H9 (cell line): ENCODE measurements around the gene MYO1C. TPM values are rescaled to one million over a fixed set of nuclear protein-coding genes. Genes with fewer than 3 reads are reported as not detected.

Source experiments
- DNase-seq: peaks from one replicate; pipeline ENCODE4 v3.0.0-alpha.2; 2017
- H2AFZ ChIP-seq: one replicate; pipeline ENCODE4 v1.6.1; 2013; ENCODE audit warnings: mild to moderate bottlenecking, low read length, control low read depth, moderate library complexity
- H2AK5ac ChIP-seq: 2 replicates; pipeline ENCODE4 v1.6.1; 2013; ENCODE audit warnings: low read length, control low read depth, mixed read lengths; ENCODE audit not compliant: insufficient read length
- H2BK120ac ChIP-seq: one replicate; pipeline ENCODE4 v1.6.1; 2013; ENCODE audit warnings: low read depth, mild to moderate bottlenecking, low read length, control low read depth, inconsistent platforms; ENCODE audit not compliant: poor library complexity, severe bottlenecking
- H2BK12ac ChIP-seq: 2 replicates; pipeline ENCODE4 v1.6.1; 2013; ENCODE audit warnings: low read length, control low read depth, mixed read lengths, low read depth; ENCODE audit not compliant: insufficient read length
- H2BK15ac ChIP-seq: 2 replicates; pipeline ENCODE4 v1.6.1; 2013; ENCODE audit warnings: low read depth, low read length, control low read depth
- H2BK20ac ChIP-seq: one replicate; pipeline ENCODE4 v1.6.1; 2013; ENCODE audit warnings: low read depth, mild to moderate bottlenecking, low read length, control low read depth, inconsistent platforms; ENCODE audit not compliant: poor library complexity, severe bottlenecking
- H2BK5ac ChIP-seq: 2 replicates; pipeline ENCODE4 v1.6.1; 2013; ENCODE audit warnings: low read length, control low read depth, mixed read lengths; ENCODE audit not compliant: insufficient read length
- H3K14ac ChIP-seq: 2 replicates; pipeline ENCODE4 v1.6.1; 2013; ENCODE audit warnings: low read length, control low read depth; ENCODE audit not compliant: insufficient read depth
- H3K18ac ChIP-seq: 2 replicates; pipeline ENCODE4 v1.6.1; 2013; ENCODE audit warnings: low read depth, mild to moderate bottlenecking, mixed read lengths, low read length, control low read depth; ENCODE audit not compliant: insufficient read length
- H3K23ac ChIP-seq: 2 replicates; pipeline ENCODE4 v1.6.1; 2013; ENCODE audit warnings: low read length, control low read depth, mixed read lengths, low read depth; ENCODE audit not compliant: insufficient read length
- H3K23me2 ChIP-seq: 2 replicates; pipeline ENCODE4 v1.6.1; 2013; ENCODE audit warnings: low read depth, mild to moderate bottlenecking, mixed read lengths, low read length, control low read depth; ENCODE audit not compliant: insufficient read length, poor library complexity, severe bottlenecking
- H3K27ac ChIP-seq: 2 replicates; pipeline ENCODE4 v1.5.1; 2013; ENCODE audit warnings: low read length, control low read depth, mixed read lengths, low read depth; ENCODE audit not compliant: insufficient read length
- H3K27me3 ChIP-seq: 2 replicates; pipeline ENCODE4 v1.6.1; 2013; ENCODE audit warnings: low read length, control low read depth, inconsistent platforms; ENCODE audit not compliant: insufficient read depth
- H3K4ac ChIP-seq: 2 replicates; pipeline ENCODE4 v1.6.1; 2013; ENCODE audit warnings: low read depth, mild to moderate bottlenecking, control low read depth, inconsistent platforms, low read length, moderate library complexity
- H3K4me1 ChIP-seq: 2 replicates; pipeline ENCODE4 v1.6.1; 2013; ENCODE audit warnings: low read length, control low read depth, inconsistent platforms; ENCODE audit not compliant: insufficient read depth
- H3K4me2 ChIP-seq: 2 replicates; pipeline ENCODE4 v1.6.1; 2013; ENCODE audit warnings: low read length, control low read depth, mixed read lengths; ENCODE audit not compliant: insufficient read length, insufficient read depth
- H3K56ac ChIP-seq: 2 replicates; pipeline ENCODE4 v1.6.1; 2013; ENCODE audit warnings: low read depth, mild to moderate bottlenecking, mixed read lengths, low read length, control low read depth; ENCODE audit not compliant: insufficient read length
- H3K79me1 ChIP-seq: 2 replicates; pipeline ENCODE4 v1.6.1; 2013; ENCODE audit warnings: low read depth, mild to moderate bottlenecking, moderate library complexity, low read length, control low read depth, inconsistent platforms; ENCODE audit not compliant: insufficient read depth, poor library complexity, severe bottlenecking
- H3K79me2 ChIP-seq: 2 replicates; pipeline ENCODE4 v1.6.1; 2013; ENCODE audit warnings: low read length, control low read depth, inconsistent platforms; ENCODE audit not compliant: insufficient read depth
- H3K9ac ChIP-seq: 2 replicates; pipeline ENCODE4 v1.6.1; 2013; ENCODE audit warnings: low read length, control low read depth, mixed read lengths; ENCODE audit not compliant: insufficient read length; ENCODE audit errors: extremely low read depth
- H3K9me3 ChIP-seq: one replicate; pipeline ENCODE4 v1.6.1; 2013; ENCODE audit warnings: low read depth, low read length, inconsistent platforms; ENCODE audit not compliant: control insufficient read depth
- H3T11ph ChIP-seq: one replicate; pipeline ENCODE4 v1.6.1; 2013; ENCODE audit warnings: mild to moderate bottlenecking, low read length, control low read depth, inconsistent platforms
- H4K20me1 ChIP-seq: one replicate; pipeline ENCODE4 v1.6.1; 2013; ENCODE audit not compliant: control insufficient read depth, insufficient read length, insufficient read depth
- H4K5ac ChIP-seq: 2 replicates; pipeline ENCODE4 v1.6.1; 2013; ENCODE audit warnings: low read depth, mild to moderate bottlenecking, mixed read lengths, low read length, control low read depth; ENCODE audit not compliant: insufficient read length
- H4K8ac ChIP-seq: replicated peaks from 2 replicates; pipeline ENCODE4 v1.6.1; 2013; ENCODE audit warnings: low read length, control low read depth, mixed read lengths, low read depth; ENCODE audit not compliant: insufficient read length
- H4K91ac ChIP-seq: 2 replicates; pipeline ENCODE4 v1.6.1; 2013; ENCODE audit warnings: low read depth, mild to moderate bottlenecking, moderate library complexity, mixed read lengths, low read length, control low read depth; ENCODE audit not compliant: insufficient read length
- H3K27ac Mint-ChIP-seq, 3 experiments: 2 replicates in 2 of 3; 3 replicates in 1 of 3; pipeline ENCODE4 v1.8.0; 2020 to 2021; ENCODE audit warnings: mixed read lengths in 3 of 3, mild to moderate bottlenecking in 1 of 3, moderate library complexity in 1 of 3
- H3K27me3 Mint-ChIP-seq: 2 replicates; pipeline ENCODE4 v1.8.0; 2021; ENCODE audit warnings: low read depth, mild to moderate bottlenecking, moderate library complexity, mixed read lengths
- H3K36me3 Mint-ChIP-seq, 3 experiments: 2 replicates in 2 of 3; 3 replicates in 1 of 3; pipeline ENCODE4 v1.8.0; 2020 to 2021; ENCODE audit warnings: low read depth in 3 of 3, mixed read lengths in 3 of 3; ENCODE audit not compliant: insufficient read depth in 1 of 3
- H3K4me1 Mint-ChIP-seq, 2 experiments: 2 replicates each; pipeline ENCODE4 v1.8.0; 2020; ENCODE audit warnings: mixed read lengths in 2 of 2
- H3K4me3 Mint-ChIP-seq, 2 experiments: 2 replicates in 1 of 2; 3 replicates in 1 of 2; pipeline ENCODE4 v1.8.0; 2020 to 2021; ENCODE audit warnings: mild to moderate bottlenecking in 2 of 2, mixed read lengths in 2 of 2, moderate library complexity in 1 of 2
- H3K9me3 Mint-ChIP-seq, 2 experiments: 2 replicates in 1 of 2; 3 replicates in 1 of 2; pipeline ENCODE4 v1.8.0; 2020; ENCODE audit warnings: mild to moderate bottlenecking in 2 of 2, mixed read lengths in 2 of 2, moderate library complexity in 1 of 2
- CTCF ChIP-seq: fragments of 200-600 bp; sonication (generic); conservative IDR thresholded peaks from 3 replicates; pipeline ENCODE4 v1.8.0; 2021; ENCODE audit warnings: antibody characterized with exemption, mild to moderate bottlenecking
- WGBS: extraction: QIAGEN DNeasy Blood & Tissue Kit; methylation state at CpG from one replicate; pipeline ENCODE4 v1.1.7; 2013; ENCODE audit warnings: missing lambda C conversion rate, low lambda C conversion rate, mixed read lengths; ENCODE audit not compliant: insufficient read length; ENCODE audit errors: extremely low coverage; 5-methylcytosine and 5-hydroxymethylcytosine counted together
- total RNA-seq: library from RNA; stranded (reverse); gene quantifications from 2 replicates; pipeline ENCODE4 v1.2.1, GENCODE V29; 2021

Gene MYO1C
- total RNA-seq, 1 experiment from 2014 or later, result 86.5 TPM

- no peak overlapping the region for H3K27ac ChIP-seq
- TF ChIP-seq CTCF, result no peak
- no peaks in the 10 kb centered on the region for H3K27me3 ChIP-seq
- 0 out of 2 replicates have a peak, but pooled peaks cover 2% of the 10 kb centered on the region for H3K4me1 ChIP-seq
- no peak overlapping the region for H2BK5ac ChIP-seq
- no CpG with 5 or more reads among the region's 7 CpGs for whole genome bisulfite sequencing
- H4K8ac ChIP-seq, result no peak overlapping the region
- H3K79me1 ChIP-seq, result no peaks in the 10 kb centered on the region
- H4K20me1 ChIP-seq, result no peaks in the 10 kb centered on the region
- no peak overlapping the region for H3K4me3 Mint-ChIP-seq
- H2BK12ac ChIP-seq, result no peak overlapping the region
- no peak overlapping the region for H3K18ac ChIP-seq
- no peak overlapping the region for H3K56ac ChIP-seq
- no peak overlapping the region for H2AFZ ChIP-seq
- H3K9me3 ChIP-seq, result no peaks in the 10 kb centered on the region
- peak overlapping the region in 1 of 3 experiments; percentile 28; a peak in 1 of 7 replicates for H3K27ac Mint-ChIP-seq
- H3K23me2 ChIP-seq, result peaks cover 10% of the 10 kb centered on the region
- H3K36me3 Mint-ChIP-seq, result peaks cover 2 to 22% (median 11%) of the 10 kb centered on the region in 3 experiments; a peak in 6 of 7 replicates
- no peak overlapping the region for H2BK15ac ChIP-seq
- H3K4me2 ChIP-seq, result no peak overlapping the region
- no peak overlapping the region for H3K14ac ChIP-seq
- no peaks in the 10 kb centered on the region for H3K79me2 ChIP-seq
- no peak for DNase-seq
- no peak overlapping the region for H4K91ac ChIP-seq
- H2AK5ac ChIP-seq, result no peak overlapping the region
- H3K9ac ChIP-seq, result no peak overlapping the region
- H3K27me3 Mint-ChIP-seq, result no peaks in the 10 kb centered on the region
- no peak overlapping the region for H3K4ac ChIP-seq
- no peak overlapping the region for H2BK20ac ChIP-seq
- no peak overlapping the region for H4K5ac ChIP-seq
- H3K9me3 Mint-ChIP-seq, result no peaks in the 10 kb centered on the region; a peak in 1 of 5 replicates
- no peak overlapping the region for H2BK120ac ChIP-seq
- peaks cover 10 to 14% of the 10 kb centered on the region in 2 experiments for H3K4me1 Mint-ChIP-seq
- no peak overlapping the region for H3T11ph ChIP-seq
- no peak overlapping the region for H3K23ac ChIP-seq
Observed at GRCh38 chr17:1519678-1520077, 27.2 kb upstream of the MYO1C start.
